OCI-LY7 (cell line): ENCODE results near the gene COX7A2L.

Experiments used
- CTCF ChIP-seq: fragments of 200-600 bp; sonication (generic); conservative IDR thresholded peaks from 2 replicates; pipeline ENCODE4 v1.5.1; 2014; ENCODE audit warnings: mild to moderate bottlenecking, antibody characterized with exemption, low read length, moderate library complexity, mixed read lengths
- EZH2phosphoT487 ChIP-seq: fragments of 200-600 bp; sonication (generic); IDR thresholded peaks from 2 replicates; pipeline ENCODE4 v1.6.1; 2018; ENCODE audit warnings: low read depth, borderline replicate concordance, mild to moderate bottlenecking, mixed run types, antibody characterized with exemption, low read length, moderate library complexity, mixed read lengths

DNA sequence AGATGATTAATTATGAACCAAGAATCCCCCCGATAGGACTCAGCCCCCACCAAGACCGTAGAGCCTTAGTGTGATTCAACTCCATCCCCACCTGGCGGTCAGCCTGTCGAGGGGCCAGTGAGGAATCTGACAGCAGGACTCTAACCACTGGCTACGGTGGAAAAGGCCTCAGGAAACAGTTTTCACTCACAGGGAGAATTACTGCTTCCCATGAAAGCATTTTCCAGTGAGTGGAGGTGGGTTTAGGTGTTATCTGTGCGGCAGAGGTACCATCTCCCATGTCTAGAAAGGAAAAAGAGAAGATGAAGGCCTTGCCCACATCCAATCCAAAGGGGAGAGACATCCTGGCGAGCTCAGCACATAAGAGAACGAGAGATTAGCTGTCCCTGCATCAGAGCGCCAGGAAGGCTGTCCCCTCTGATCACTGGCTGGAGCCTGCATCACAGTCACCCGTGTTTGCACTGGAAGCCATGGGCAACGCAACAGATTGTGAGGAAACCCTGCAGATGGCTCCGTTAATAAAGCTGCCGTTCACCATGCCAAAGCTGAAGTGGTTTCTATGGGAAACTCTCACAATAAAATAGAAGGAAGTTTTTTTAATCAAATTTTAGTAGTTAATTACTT lies 22.3 kb downstream of the COX7A2L start:
- TF ChIP-seq CTCF (no peak), EZH2phosphoT487 (no peak)
